Body of pancreas (tissue), 4 donors: Measurements from ENCODE around the gene URM1.

Experiments
- POLR2A ChIP-seq, 3 donors: fragments of 450-650 bp; IDR thresholded peaks; one replicate each; pipeline ENCODE4 v1.6.1; 2016; ENCODE audit warnings: antibody characterized with exemption in 3 of 3, mild to moderate bottlenecking in 2 of 3
- TF ChIP-seq, protein P1 (sequence below), 7 experiments: fragments of 450-650 bp in 4 of 7; fragments of 200-600 bp in 3 of 7; sonication (generic) in 3 of 7; IDR thresholded peaks; one replicate each; pipeline ENCODE4 v1.5.1; 2016 to 2019; ENCODE audit warnings: antibody characterized with exemption in 7 of 7

GRCh38 chr9:128371630-128372117, 500 bp downstream of the URM1 start:
- TF ChIP-seq, protein P1, sequence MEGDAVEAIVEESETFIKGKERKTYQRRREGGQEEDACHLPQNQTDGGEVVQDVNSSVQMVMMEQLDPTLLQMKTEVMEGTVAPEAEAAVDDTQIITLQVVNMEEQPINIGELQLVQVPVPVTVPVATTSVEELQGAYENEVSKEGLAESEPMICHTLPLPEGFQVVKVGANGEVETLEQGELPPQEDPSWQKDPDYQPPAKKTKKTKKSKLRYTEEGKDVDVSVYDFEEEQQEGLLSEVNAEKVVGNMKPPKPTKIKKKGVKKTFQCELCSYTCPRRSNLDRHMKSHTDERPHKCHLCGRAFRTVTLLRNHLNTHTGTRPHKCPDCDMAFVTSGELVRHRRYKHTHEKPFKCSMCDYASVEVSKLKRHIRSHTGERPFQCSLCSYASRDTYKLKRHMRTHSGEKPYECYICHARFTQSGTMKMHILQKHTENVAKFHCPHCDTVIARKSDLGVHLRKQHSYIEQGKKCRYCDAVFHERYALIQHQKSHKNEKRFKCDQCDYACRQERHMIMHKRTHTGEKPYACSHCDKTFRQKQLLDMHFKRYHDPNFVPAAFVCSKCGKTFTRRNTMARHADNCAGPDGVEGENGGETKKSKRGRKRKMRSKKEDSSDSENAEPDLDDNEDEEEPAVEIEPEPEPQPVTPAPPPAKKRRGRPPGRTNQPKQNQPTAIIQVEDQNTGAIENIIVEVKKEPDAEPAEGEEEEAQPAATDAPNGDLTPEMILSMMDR (IDR thresholded peaks at IDR 0.05) = no peak
- TF ChIP-seq POLR2A (IDR thresholded peaks at IDR 0.05) = no peak
